DND-41 (cell line): Measurements from ENCODE around the gene TM9SF3.

Source experiments
- EZH2 ChIP-seq: IDR thresholded peaks from 3 replicates; pipeline ENCODE4 v1.6.1; 2012; ENCODE audit warnings: borderline replicate concordance, low read depth, mild to moderate bottlenecking, moderate library complexity, low read length, inconsistent platforms; ENCODE audit not compliant: severe bottlenecking
- TF ChIP-seq, protein P1 (sequence below): IDR thresholded peaks from 2 replicates; pipeline ENCODE4 v1.5.1; 2012; ENCODE audit warnings: borderline replicate concordance, low read length, moderate library complexity, mild to moderate bottlenecking; ENCODE audit not compliant: poor library complexity, severe bottlenecking; ENCODE audit errors: extremely low read depth

DNA sequence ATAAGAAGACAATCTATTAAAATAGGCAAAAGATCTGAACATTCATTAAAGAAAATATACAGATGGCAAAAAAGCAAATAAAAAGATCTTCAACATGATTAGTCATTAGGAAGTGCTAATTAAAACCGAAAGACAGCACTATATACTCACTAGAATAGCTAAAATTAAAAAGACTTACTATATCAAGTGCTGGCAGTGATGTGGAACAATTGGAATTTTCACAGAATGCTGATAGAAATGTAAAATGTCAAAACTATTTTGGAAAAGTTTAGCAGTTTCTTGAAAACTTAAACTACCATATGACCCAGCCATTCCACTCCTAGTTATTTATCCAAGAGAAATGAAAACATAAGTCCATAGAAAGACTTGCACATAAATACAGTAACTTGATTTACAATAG lies 48.1 kb downstream of the TM9SF3 start:
- TF ChIP-seq, protein P1, sequence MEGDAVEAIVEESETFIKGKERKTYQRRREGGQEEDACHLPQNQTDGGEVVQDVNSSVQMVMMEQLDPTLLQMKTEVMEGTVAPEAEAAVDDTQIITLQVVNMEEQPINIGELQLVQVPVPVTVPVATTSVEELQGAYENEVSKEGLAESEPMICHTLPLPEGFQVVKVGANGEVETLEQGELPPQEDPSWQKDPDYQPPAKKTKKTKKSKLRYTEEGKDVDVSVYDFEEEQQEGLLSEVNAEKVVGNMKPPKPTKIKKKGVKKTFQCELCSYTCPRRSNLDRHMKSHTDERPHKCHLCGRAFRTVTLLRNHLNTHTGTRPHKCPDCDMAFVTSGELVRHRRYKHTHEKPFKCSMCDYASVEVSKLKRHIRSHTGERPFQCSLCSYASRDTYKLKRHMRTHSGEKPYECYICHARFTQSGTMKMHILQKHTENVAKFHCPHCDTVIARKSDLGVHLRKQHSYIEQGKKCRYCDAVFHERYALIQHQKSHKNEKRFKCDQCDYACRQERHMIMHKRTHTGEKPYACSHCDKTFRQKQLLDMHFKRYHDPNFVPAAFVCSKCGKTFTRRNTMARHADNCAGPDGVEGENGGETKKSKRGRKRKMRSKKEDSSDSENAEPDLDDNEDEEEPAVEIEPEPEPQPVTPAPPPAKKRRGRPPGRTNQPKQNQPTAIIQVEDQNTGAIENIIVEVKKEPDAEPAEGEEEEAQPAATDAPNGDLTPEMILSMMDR, result no peak
- no peak for TF ChIP-seq EZH2
